Motor neuron (in vitro differentiated cells): ENCODE measurements around the gene RHOT2. TPM values are rescaled to one million over a fixed set of nuclear protein-coding genes. Genes with fewer than 3 reads are reported as not detected.

ENCODE experiments used
- ATAC-seq, 8 experiments: fragments of 200-7000 bp; cut with Tn5 transposase; replicated peaks in 6 of 8; 2 replicates each; pipeline ENCODE4 v1.8.0; 2021; ENCODE audit warnings: mild to moderate bottlenecking in 8 of 8, moderate library complexity in 8 of 8
- H3K27ac ChIP-seq, 2 donors: fragments of 250-450 bp; sonication (Bioruptor Pico); 2 replicates each; pipeline ENCODE4 v1.9.0; 2021; ENCODE audit warnings: antibody characterized with exemption in 2 of 2, mild to moderate bottlenecking in 2 of 2, moderate library complexity in 1 of 2
- H3K4me1 ChIP-seq, 2 donors: fragments of 250-450 bp; sonication (Bioruptor Pico); replicated peaks in 1 of 2; 2 replicates each; pipeline ENCODE4 v1.6.1; 2021; ENCODE audit warnings: antibody characterized with exemption in 2 of 2, mild to moderate bottlenecking in 2 of 2, moderate library complexity in 1 of 2
- H3K4me3 ChIP-seq, 5 donors: fragments of 250-450 bp; sonication (Bioruptor Pico); 2 replicates each; pipeline ENCODE4 v1.9.0; 2021; ENCODE audit warnings: antibody characterized with exemption in 5 of 5, mild to moderate bottlenecking in 5 of 5, moderate library complexity in 4 of 5
- WGBS, 10 experiments: fragments of 450-650 bp; shearing (Covaris generic); methylation state at CpG; one replicate each; pipeline ENCODE4 v1.0.0; 2022; 5-methylcytosine and 5-hydroxymethylcytosine counted together
- in situ Hi-C, 9 experiments: fragments of 400-800 bp; cut with MboI; loops; one replicate each; pipeline ENCODE4 v1.15.0; 2021; ENCODE audit warnings: low sequenced_read_pairs in 9 of 9, low pct_unique_long_range_greater_than_20kb in 2 of 9; ENCODE audit not compliant: unreplicated experiment in 9 of 9
- total RNA-seq, 8 experiments: library from RNA; unstranded; fragments of 300-600 nt; gene quantifications; 2 replicates each; pipeline versions ENCODE4 v1.2.3 to v1.2.4, GENCODE V29; 2022

Gene RHOT2
- total RNA-seq, 8 experiments from 2014 or later: 30.6 to 119 (median 51.7) TPM

- peaks cover 31 to 38% of the 10 kb centered on the region in 2 donors for H3K4me1 ChIP-seq
- H3K4me3 ChIP-seq: no peak overlapping the region
- no peak for ATAC-seq
- in situ Hi-C loops: no loop called here
- H3K27ac ChIP-seq: no peak overlapping the region
- 14 to 90% (median 58%) methylated on average over 1 to 8 of the region's 19 CpGs; no CpG with 5 or more reads in 1 of the 10 experiments for WGBS, 10 experiments
These were observed 31.2 kb downstream of the RHOT2 start for GRCh38 chr16:698911-699671.

DNA sequence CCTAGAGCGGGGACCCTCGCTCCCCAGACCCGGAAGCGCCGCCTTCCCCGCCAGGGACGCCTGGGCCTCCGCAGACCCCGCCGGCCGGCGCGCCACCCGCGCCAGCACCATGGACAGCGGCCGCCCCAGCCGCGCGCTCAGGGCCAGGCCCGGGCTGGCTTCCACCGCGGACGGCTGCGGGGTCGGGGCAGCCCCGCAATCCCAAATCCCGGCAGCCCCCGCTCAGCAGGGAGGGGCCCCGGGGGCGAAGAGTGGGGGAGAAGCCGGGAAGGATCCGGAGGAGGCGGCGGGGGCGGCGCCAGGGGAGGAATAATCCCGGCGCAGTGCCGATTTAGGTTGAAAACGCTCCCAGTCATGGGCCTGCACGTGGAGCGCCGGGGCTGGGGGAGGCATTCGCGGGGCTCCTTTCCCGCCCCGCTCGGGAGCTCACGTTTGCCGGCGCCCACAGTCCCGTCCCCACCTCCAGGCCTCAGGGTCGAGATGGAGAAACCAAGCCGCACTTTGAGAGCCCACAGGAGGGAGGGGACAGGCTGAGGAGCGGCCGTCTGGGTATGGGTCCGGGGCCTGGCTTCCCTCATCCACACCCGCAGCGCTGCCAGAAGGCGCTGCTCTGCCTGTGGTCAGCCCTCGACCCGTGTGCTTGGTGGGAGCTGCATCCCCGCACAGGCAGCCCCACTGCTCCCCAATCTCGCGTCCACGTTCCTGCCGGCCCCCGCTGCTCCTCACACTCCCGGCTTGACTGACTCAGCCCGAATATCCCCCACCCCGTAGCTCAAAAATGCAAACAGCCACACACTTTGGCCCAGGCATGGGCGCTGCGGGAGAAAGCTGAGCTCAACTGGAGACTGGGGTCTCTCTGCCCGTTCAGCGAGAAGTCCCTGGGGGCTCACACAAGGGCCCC is 33.0 kb downstream of the RHOT2 start:
- no peak overlapping the region for H3K27ac ChIP-seq
- peak; percentile 9 to 84 (median 29) for ATAC-seq
- 10 to 13% (median 12%) methylated on average over 2 to 11 of the region's 76 CpGs; no CpG with 5 or more reads in 7 of the 10 experiments for WGBS, 10 experiments
- H3K4me3 ChIP-seq: peak overlapping the region in 4 of 5 donors; percentile 10 to 32 (median 21)
- in situ Hi-C loops: loop anchor here in 1 of 9 experiments (25.0 kb wide), 1 partner anchor 361 kb away; the partner anchor contains the start of gene SSTR5
- H3K4me1 ChIP-seq: peaks cover 24 to 29% of the 10 kb centered on the region in 2 donors

DNA sequence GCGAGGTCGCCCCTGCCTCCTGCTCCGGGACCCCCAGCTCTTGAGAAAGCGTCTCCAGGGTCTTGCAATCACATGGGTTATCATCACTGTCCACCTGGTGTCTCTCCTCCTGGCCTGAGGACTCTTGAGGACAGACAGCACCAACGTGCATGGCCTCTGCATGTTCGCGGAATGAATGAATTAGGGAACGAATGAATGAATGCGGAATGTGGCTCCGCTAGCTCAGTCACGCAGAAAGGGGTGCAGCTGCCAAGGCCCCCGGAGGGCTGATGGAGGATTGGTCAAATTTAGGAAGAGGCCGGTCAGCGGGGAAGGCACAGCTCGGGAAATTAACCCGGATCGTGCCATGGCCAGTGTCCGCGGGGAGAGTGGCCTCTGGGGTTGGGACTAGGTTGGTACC is 34.4 kb downstream of the RHOT2 start:
- Histone ChIP-seq H3K4me1 (peaks cover 34 to 43% of the 10 kb centered on the region in 2 donors), H3K27ac (no peak overlapping the region), H3K4me3 (no peak overlapping the region)
- 0 to 100% (median 70%) methylated on average over 1 to 11 of the region's 19 CpGs; no CpG with 5 or more reads in 2 of the 10 experiments for WGBS, 10 experiments
- no peak for ATAC-seq
- in situ Hi-C loops: loop anchor here in 1 of 9 experiments (25.0 kb wide), 1 partner anchor 360 kb away; the partner anchor contains the start of gene SSTR5

DNA sequence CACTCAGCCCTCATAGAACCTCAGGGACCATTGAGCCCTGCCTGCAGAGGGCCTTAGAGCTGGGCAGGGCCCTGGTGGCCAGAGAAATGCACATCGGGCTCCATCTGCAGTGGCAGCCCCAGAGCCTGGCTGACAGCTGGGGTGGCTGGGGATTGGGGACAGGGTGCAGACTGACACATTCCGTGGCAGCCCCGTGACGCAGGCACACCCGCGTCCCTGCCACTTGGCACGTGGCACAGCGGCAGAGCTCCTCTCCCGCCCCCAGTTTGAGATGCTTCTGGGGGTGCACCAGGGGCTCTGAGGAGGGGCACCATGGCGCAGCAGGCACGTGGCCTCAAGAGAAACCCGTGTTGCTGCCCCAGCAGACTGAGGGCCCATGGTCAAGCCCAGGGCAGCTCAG is 35.5 kb downstream of the RHOT2 start:
- peaks cover 34 to 43% of the 10 kb centered on the region in 2 donors for H3K4me1 ChIP-seq
- no peak for ATAC-seq
- in situ Hi-C loops: loop anchor here in 1 of 9 experiments (25.0 kb wide), 1 partner anchor 359 kb away; the partner anchor contains the start of gene SSTR5
- no peak overlapping the region for H3K27ac ChIP-seq
- no peak overlapping the region for H3K4me3 ChIP-seq
- WGBS, 10 experiments: 33 to 40% (median 40%) methylated on average over 1 to 4 of the region's 12 CpGs; no CpG with 5 or more reads in 7 of the 10 experiments

DNA sequence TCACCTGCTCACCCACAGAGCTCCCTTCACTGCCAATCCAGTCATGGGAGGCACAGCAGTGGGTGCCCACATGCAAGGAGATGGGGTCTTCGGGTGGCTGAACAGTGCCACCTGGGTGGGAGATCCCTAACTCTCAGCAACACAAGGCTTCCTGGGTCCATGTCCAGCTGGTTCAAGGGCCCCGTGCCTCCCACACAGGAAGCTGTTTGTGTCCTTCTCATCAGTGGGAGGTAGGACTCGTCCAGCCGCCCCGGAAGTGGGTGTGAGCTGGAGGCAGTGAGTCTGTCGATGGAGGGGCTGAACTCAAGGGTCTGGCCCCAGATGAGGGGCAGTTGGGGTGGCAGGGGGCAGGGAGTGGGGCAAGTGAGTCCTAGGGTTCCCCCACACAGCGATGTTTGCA is 36.1 kb downstream of the RHOT2 start:
- peaks cover 37 to 47% of the 10 kb centered on the region in 2 donors for H3K4me1 ChIP-seq

DNA sequence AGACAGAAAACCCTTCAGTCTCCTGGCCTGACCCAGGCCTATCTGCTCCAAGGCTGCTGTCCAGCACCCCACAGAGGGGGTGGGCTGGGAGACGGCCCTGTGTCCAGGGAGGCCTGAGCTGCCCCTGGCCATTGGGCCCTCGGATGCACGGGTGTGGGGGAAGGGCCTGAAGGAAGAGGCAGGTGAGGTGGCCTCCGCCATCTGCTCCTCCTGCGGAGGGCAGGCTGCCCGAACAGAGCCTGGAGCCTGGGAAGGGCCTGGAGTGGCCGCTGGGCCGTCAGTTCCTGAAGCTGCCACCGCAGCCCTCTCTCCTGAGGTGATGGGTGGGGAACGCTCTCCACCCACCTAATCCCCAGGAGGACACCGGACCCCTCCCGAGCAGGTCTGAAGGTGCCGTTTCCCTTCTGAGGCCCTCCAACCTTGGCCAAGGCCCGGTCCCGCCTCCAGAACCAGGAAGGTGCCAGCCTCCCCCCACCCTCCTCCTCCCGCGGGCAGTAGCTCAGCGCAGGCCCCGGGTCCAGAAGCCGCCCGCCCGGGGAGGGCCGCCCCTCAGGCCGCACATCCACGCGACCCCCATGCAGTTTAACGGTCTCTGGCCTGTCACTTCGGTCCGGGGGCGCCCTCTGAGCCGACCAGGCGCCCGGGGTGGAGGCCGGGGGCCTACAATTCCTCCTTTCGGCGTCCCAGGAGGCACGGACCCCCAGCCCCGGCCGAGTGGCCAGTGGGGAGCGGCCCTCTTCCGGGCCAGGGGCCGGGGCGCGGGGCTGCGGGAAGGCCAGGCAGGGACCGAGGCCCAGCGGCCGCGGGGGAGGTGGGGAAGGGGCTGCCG is 36.8 kb downstream of the RHOT2 start:
- peak overlapping the region; percentile 55 to 96 (median 85) for H3K4me3 ChIP-seq
- H3K27ac ChIP-seq: peak overlapping the region; percentile 87 to 89
- H3K4me1 ChIP-seq: peaks cover 42 to 52% of the 10 kb centered on the region in 2 donors
- WGBS, 10 experiments: 17 to 43% (median 39%) methylated on average over 2 to 7 of the region's 50 CpGs; no CpG with 5 or more reads in 7 of the 10 experiments
- in situ Hi-C loops: loop anchor here in 1 of 9 experiments (25.0 kb wide), 1 partner anchor 358 kb away; the partner anchor contains the start of gene SSTR5
- no peak for ATAC-seq

More for the DNA sequence above, 36.1 kb downstream of the RHOT2 start:
- Histone ChIP-seq H3K27ac (no peak overlapping the region), H3K4me3 (peak overlapping the region; percentile 55 to 96 (median 85))
- 0 to 66% methylated on average over 1 to 5 of the region's 7 CpGs; no CpG with 5 or more reads in 8 of the 10 experiments for WGBS, 10 experiments
- in situ Hi-C loops: loop anchor here in 1 of 9 experiments (25.0 kb wide), 1 partner anchor 358 kb away; the partner anchor contains the start of gene SSTR5
- ATAC-seq: no peak

DNA sequence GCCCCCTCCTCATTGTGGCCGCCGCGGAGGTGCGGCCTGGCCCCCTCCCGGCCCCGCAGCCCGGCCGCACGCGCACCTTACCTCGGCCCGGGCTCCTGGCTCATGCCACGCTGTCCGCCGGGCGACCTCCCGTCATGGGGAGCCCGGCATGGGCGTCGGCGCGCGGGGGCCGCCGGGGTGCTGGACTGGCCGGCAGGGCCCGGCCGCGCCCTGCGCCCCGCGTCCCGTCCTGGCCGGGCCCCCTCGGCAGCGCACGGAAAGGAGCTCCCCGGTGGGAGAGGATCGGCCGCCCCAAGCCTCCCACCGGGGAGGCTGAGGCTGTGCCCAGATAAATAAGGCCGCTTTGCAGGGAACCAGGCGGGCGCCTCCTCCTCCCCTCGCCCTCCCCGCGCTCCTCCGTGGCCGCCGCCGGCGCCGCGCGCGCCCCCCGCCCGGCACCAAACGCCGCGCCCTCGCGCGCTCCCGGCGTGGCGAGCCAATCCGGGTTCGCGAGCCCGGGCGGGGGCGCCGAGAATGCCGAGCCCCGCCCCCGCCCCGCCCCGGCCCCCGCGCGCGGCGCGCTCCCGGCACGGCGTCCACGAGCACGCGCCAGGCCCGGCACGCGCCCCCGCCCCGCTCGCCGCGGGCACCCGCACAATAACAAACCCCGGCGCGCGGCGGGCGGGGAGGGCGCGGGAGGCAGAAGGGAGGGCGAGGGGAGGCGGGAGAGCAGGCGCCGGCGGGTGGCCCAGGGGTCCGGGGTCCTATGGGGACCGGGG is 37.7 kb downstream of the RHOT2 start, which contains the start of gene FBXL16:
Gene FBXL16, minus strand, starts transcription at position 371 of the 758 bp plus-strand sequence. CDS start 8,396 bp downstream, outside the sequence.
- in situ Hi-C loops: loop anchor here in 1 of 9 experiments (25.0 kb wide), 1 partner anchor 357 kb away; the partner anchor contains the start of gene SSTR5
- Histone ChIP-seq H3K27ac (peak within 1 kb of the TSS; percentile 87 to 89), H3K4me1 (peaks cover 44 to 55% of the 10 kb centered on the region in 2 donors), H3K4me3 (peak within 1 kb of the TSS; percentile 55 to 96 (median 85))
- ATAC-seq: peak; percentile 10 to 54 (median 46)
- WGBS, 10 experiments: no CpG with 5 or more reads among the region's 115 CpGs

DNA sequence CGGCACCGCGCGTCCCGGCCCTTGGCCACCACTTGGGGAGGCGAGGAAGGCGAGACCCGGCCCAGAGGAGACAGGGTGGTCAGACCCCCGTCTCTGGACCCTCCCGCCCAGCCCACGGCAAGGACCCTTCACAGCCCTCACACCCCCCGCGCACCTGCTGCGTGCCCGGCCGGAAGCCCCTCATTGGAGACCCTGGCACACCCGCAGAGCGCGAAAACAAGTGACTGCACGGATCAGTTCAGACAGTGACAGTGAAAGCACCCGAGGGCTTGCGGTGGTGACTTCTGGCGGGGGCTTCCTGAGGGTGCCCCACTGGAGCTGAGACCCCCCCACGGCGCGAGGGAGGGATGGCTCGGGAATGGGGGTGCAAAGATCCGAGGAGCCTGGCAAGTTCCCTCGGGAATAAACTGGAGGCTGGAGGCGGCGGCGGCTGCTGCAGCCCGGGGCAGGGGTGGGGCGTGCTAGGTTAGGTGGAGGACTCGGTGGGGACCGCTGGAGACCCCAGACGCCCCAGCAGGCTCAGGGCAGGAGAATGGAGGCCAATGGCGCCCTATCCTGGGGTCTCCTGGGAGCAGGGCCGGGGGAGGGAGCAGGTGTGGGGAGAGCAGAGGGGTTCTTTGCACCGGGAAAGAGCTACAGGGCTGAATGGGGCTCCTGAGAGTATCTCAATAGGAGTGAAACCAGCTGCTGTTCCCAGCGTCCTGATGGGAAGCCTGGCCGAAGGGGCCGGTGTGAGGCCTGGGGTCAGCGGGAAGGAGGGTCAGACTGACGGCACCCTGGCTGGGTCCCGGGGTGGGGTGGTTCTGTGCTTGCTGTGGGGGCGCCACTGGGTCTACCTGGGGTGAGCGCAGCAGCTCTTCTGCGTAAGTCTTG is 38.5 kb downstream of the RHOT2 start:
- in situ Hi-C loops: loop anchor here in 1 of 9 experiments (25.0 kb wide), 1 partner anchor 356 kb away; the partner anchor contains the start of gene SSTR5
- peaks cover 45 to 56% of the 10 kb centered on the region in 2 donors for H3K4me1 ChIP-seq
- peak in 6 of 8 experiments; percentile 2 to 19 (median 5) for ATAC-seq
- peak overlapping the region; percentile 55 to 96 (median 85) for H3K4me3 ChIP-seq
- H3K27ac ChIP-seq: peak overlapping the region; percentile 75 to 87
- 0 to 83% (median 60%) methylated on average over 1 to 2 of the region's 49 CpGs; no CpG with 5 or more reads in 7 of the 10 experiments for WGBS, 10 experiments

- peaks cover 52 to 59% of the 10 kb centered on the region in 2 donors for H3K4me1 ChIP-seq
- ATAC-seq: peak in 3 of 8 experiments; percentile 3 to 47 (median 5)
- WGBS, 10 experiments: 10 to 43% (median 20%) methylated on average over 1 to 6 of the region's 14 CpGs; no CpG with 5 or more reads in 7 of the 10 experiments
- in situ Hi-C loops: loop anchor here in 1 of 9 experiments (25.0 kb wide), 1 partner anchor 355 kb away; the partner anchor contains the start of gene SSTR5
- peak overlapping the region in 1 of 5 donors; percentile 85 for H3K4me3 ChIP-seq
- H3K27ac ChIP-seq: peak overlapping the region; percentile 75 to 87
These were observed 39.2 kb downstream of the RHOT2 start for GRCh38 chr16:707062-707538.

DNA sequence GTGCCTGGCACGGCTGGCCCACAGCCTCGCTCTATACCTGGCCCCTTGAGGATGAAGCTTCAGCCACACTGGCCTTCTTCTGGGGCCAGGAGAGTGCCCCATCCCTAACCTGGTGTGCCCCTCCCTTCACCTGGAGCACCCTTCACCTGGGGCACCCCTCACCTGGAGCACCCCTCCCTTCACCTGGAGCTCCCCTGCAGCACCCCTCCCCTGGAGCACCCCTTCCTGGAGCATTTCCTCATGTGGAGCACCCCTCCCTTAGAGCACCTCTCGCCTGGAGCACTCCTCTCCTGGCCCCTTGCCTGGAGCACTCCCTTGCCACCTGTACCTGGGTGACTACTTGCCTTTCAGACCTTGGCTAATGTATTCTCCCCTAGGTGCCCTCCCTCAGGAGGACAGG is 40.1 kb downstream of the RHOT2 start:
- no peak for ATAC-seq
- Histone ChIP-seq H3K27ac (no peak overlapping the region), H3K4me1 (peaks cover 52 to 60% of the 10 kb centered on the region in 2 donors), H3K4me3 (no peak overlapping the region)
- in situ Hi-C loops: loop anchor here in 1 of 9 experiments (25.0 kb wide), 1 partner anchor 354 kb away; the partner anchor contains the start of gene SSTR5
- WGBS, 10 experiments: no CpG with 5 or more reads among the region's 3 CpGs
